Amygdala (tissue), 56 donors: ENCODE measurements around the gene APPL1.

Source experiments
- DNase-seq, 56 donors: peaks; one replicate each; lab custom pipeline; 2025; lab: John Stamatoyannopoulos, UW

Gene APPL1, protein sequence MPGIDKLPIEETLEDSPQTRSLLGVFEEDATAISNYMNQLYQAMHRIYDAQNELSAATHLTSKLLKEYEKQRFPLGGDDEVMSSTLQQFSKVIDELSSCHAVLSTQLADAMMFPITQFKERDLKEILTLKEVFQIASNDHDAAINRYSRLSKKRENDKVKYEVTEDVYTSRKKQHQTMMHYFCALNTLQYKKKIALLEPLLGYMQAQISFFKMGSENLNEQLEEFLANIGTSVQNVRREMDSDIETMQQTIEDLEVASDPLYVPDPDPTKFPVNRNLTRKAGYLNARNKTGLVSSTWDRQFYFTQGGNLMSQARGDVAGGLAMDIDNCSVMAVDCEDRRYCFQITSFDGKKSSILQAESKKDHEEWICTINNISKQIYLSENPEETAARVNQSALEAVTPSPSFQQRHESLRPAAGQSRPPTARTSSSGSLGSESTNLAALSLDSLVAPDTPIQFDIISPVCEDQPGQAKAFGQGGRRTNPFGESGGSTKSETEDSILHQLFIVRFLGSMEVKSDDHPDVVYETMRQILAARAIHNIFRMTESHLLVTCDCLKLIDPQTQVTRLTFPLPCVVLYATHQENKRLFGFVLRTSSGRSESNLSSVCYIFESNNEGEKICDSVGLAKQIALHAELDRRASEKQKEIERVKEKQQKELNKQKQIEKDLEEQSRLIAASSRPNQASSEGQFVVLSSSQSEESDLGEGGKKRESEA

DNA sequence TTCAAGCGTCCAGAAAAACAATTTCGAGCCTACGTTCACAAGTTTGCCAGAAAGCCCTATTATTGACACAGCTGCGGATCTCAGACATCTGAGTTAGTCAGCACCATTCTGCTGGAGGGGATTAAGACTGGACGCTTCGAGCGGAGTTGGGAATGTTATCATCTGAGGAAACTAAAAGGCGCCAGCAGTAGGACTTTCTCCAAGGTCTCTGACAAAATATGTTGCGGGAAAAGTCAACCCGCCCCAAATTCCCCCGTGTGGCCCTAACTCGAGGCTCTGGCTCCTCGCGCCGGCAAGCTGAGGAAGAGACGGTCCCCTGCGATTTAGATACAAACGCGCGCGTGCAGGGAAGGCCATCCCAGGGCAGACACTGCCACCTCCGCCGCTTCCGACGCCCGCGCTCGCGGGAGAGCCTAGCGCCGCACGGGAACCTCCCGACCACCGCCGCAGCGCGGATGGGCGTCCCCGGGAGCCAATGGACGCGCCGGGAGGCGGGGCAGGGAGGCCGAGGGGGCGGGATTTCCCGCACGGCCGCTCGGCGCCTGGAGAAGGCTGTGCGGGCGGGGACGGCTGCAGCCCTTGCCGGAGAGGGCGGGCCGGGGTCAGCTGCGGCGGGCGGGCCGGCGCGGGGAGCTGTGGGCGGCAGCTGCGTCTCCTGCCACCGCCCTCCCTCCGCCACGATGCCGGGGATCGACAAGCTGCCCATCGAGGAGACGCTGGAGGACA is at the start of gene APPL1:
TSS of gene APPL1 (plus strand) at position 526 of the 726 bp plus-strand sequence. CDS start at position 681, 155 bp downstream.
- peak; percentile 36 to 95 (median 84) for DNase-seq

- no peak for DNase-seq
These were observed 47.7 kb upstream of the APPL1 start for GRCh38 chr3:57179580-57180410.

DNA sequence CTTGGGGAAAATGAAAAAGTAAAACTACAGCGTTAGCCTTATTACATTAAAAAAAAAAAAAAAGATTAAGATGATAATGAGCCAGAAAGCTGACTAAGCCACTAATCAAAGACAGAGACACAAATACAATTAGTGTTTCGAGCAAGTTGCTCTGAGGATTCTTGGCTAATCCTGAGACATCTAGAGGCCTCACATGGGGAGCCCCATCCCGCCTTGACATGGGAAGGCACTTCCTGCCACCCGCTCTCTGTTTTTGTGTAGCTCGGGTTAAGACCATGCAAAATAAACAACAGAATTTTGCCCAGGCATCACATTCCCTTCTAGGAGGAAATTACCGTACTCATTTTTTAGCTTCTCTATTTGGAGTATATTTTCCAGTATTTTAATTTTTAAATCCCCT is 43.0 kb upstream of the APPL1 start:
- no peak for DNase-seq

- no peak for DNase-seq
These were observed 35.5 kb upstream of the APPL1 start for GRCh38 chr3:57192028-57192427.

DNA sequence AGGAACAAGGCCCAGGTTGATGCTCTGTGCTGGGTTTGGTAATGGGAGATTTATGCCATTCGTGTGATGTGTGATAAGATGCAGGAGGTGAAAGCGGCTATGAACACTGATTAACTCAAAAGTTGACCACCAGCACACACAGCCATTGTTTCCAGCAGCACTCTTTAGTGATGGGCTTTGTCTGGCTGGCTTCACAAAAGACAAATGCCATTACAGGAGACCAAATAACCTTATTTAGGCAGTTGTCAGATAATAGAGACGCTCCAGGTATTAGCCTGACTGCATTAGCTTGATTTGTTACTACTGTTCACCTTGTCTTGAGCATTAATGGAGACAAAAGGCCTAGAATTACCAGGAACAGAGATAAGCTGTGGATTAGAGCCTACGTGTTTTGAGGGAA is 32.9 kb upstream of the APPL1 start:
- no peak for DNase-seq

DNA sequence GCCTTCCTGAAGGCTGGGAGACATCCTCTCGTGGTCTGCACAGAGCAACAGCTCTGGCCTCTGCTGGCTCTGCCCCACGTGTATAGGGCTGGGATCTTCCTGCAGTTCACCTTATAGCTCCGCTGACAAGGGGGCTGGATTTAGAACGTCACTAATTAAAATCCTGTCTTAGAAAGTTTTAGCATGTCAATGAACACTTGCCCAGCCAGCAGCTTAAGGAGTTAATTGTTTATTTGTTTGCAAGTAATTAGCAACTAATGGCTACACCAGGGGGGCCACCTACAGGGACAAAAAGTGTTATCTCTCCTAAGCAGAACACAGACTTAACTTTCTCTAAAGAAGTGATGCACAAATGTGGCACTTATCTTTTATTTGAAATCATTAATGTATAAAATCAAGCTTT is 27.6 kb upstream of the APPL1 start, which contains the start of gene HESX1:
TSS of gene HESX1 (minus strand) at position 84 of the 403 bp plus-strand sequence. CDS start at position 24, 60 bp downstream.
- DNase-seq, result no peak

GRCh38 chr3:57206423-57206822 is 21.1 kb upstream of the APPL1 start:
- no peak for DNase-seq

GRCh38 chr3:57221883-57222282 is 5.6 kb upstream of the APPL1 start:
- no peak for DNase-seq

DNA sequence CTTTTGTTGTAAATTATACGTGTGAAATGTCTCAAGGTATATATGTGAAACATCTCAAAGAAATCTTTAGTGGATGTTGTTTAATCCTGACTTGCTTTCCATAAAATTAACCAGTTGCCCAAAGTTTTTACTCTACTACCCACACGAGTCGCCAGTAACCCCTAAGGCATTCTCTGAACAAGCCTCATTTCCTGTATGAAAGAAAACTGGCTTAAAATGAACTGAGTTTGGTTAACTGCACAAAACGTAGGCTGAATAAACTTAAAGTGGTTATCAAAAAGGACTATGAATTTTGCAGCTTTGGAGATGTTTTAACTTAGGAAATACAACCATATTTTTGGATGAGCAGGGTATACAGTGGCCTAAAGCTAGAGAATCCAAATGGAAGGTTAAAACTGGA is 2.7 kb upstream of the APPL1 start:
- no peak for DNase-seq

GRCh38 chr3:57226176-57226575 is 1.4 kb upstream of the APPL1 start:
- no peak for DNase-seq

DNA sequence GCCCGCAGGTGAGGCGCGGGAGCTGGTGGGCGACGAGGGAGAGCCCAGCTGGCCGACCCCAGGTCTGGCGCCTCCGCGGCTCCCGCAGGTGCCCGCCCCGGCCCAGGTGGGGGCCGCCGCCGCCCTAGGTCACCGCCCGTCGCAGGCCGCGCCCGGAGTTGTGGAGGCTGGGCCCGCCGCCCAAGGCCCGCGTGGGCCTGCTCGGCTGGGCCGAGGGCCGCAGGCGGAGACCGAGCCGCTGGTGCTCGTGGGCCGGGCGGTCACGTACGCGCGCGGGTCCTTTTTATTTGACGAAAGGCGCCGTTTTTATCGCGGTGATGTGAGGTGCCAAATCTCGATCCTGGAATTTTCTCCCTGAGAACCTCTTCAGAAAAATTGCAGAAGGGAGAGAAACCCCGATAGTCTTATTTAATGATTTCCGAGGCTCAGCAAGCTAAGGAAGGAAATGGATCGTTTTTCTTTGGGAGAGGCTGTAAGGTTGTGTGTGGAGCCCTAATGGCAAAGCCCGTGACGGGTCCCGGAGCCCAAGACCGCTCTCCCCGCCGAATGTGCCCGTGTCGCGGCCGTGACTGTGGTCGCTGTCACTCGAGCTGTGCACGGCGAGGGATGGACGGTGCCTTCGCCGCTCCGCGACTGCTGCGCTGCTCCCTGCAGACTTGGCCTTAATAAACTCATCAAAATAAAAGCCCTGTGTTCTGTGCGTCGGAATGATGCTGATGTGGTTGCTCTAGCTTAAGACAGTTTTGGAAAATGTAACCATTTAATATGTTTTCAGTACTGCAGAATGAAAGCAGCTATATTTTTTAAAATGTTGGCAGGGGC is 612 bp downstream of the APPL1 start:
- DNase-seq, result peak in 52 of 56 donors; percentile 3 to 73 (median 38)

GRCh38 chr3:57230006-57230405 is 2.5 kb downstream of the APPL1 start:
- no peak for DNase-seq

GRCh38 chr3:57233799-57234198 is 6.3 kb downstream of the APPL1 start:
- DNase-seq, result no peak

- DNase-seq, result no peak
These were observed 7.4 kb downstream of the APPL1 start for GRCh38 chr3:57234613-57235575.

DNA sequence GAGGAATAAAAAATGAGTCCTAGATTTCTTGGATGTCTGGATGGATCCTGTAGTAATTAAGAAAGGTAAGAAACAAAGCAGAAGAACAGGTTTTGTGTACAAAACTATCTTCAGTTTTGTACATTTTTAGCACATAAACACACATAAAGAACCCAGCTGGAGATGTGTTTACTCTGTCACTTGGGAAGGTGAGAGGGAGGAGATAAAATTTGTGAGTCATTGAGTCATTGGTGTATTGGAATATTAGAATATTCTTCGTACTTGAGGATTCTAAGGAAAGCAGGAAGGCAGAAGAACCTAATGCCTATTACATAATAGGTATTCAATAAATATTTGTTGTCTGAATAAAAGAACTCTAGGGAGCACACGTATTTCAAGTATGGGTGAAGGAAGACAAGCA is 17.4 kb downstream of the APPL1 start:
- no peak for DNase-seq

DNA sequence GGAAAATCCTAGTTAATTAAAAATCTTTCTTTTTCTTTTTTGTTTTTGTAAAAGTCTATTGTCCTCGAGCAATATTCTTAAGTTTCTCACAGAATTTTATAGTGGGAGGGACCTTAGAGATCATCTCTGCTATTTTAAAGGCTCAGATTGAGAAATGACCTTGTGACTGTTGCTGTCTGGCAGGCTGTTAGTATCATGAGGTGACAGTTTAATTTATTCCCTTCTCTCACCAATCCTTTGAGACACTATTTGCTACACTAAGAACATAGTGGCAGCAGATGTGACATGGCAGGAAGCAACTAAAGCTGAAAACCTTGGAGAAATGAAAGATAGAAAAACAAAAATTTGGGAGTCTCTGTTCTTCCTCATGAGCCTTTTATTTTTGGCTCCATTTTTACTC is 24.9 kb downstream of the APPL1 start:
- DNase-seq, result no peak

- no peak for DNase-seq
These were observed 29.3 kb downstream of the APPL1 start for GRCh38 chr3:57256844-57257243.

DNA sequence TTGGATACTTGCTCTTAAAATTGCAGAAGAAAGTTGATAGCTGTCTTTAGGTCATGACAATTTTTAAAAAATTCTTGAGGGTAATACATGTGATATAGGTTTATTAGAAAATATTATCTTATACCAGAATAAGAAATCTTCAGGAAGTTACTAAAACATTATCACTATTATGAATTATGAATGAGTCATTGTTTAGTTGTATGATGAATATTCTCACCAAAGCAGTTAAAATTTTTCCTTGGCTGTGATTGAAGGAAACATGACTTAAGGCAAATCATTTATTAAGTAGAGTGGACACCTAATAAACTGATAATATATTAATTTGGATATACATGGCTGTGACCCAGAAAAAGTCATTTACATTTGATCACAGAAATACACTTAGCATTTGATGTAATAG is 30.1 kb downstream of the APPL1 start:
- no peak for DNase-seq
